OCI-LY3 (cell line): ENCODE measurements around the gene TCP11.

Experiments used
- H2AFZ ChIP-seq: fragments of 200-600, 300-600 bp; shearing (Covaris generic); 2 replicates; pipeline ENCODE4 v1.6.0; 2014; ENCODE audit warnings: antibody characterized with exemption, low read depth, low read length
- H3K27ac ChIP-seq: fragments of 200-600, 300-600 bp; sonication (generic); 2 replicates; pipeline ENCODE4 v1.5.1; 2014; ENCODE audit warnings: mild to moderate bottlenecking, low read length, moderate library complexity, mixed read lengths
- H3K27me3 ChIP-seq: fragments of 200-600, 300-600 bp; sonication (generic); 2 replicates; pipeline ENCODE4 v1.6.1; 2014; ENCODE audit warnings: low read depth, low read length, mixed read lengths
- H3K36me3 ChIP-seq: fragments of 200-600, 300-600 bp; sonication (generic); replicated peaks from 2 replicates; pipeline ENCODE3; 2014; ENCODE audit warnings: low read depth, low read length, mixed read lengths
- H3K4me1 ChIP-seq: fragments of 300-600, 200-600 bp; sonication (generic); 2 replicates; pipeline ENCODE4 v1.6.1; 2014; ENCODE audit warnings: low read length, mixed read lengths
- H3K4me2 ChIP-seq: fragments of 200-600, 300-600 bp; sonication (generic); 2 replicates; pipeline ENCODE4 v1.6.1; 2014; ENCODE audit warnings: low read length, mixed read lengths
- H3K4me3 ChIP-seq: fragments of 300-600, 200-600 bp; sonication (generic); 2 replicates; pipeline ENCODE4 v1.5.1; 2014; ENCODE audit warnings: antibody characterized with exemption, mild to moderate bottlenecking, low read length, moderate library complexity
- H3K79me2 ChIP-seq: fragments of 300-600, 200-600 bp; shearing (Covaris generic); 2 replicates; pipeline ENCODE4 v1.6.1; 2014; ENCODE audit warnings: mild to moderate bottlenecking, low read length, mixed read lengths
- H3K9ac ChIP-seq: fragments of 300-600, 200-600 bp; shearing (Covaris generic); 2 replicates; pipeline ENCODE4 v1.6.0; 2014; ENCODE audit warnings: mild to moderate bottlenecking, low read length, moderate library complexity
- H3K9me3 ChIP-seq: fragments of 200-600, 300-600 bp; shearing (Covaris generic); 2 replicates; pipeline ENCODE4 v1.6.1; 2014; ENCODE audit warnings: low read length, mixed read lengths; ENCODE audit not compliant: insufficient read depth
- H4K20me1 ChIP-seq: fragments of 200-600, 300-600 bp; sonication (generic); 2 replicates; pipeline ENCODE4 v1.6.1; 2016; ENCODE audit warnings: low read length, mixed read lengths; ENCODE audit not compliant: insufficient read depth
- CTCF ChIP-seq: fragments of 200-600, 300-600 bp; sonication (generic); IDR thresholded peaks from 2 replicates; pipeline ENCODE4 v1.5.1; 2014; ENCODE audit warnings: antibody characterized with exemption, low read length, low read depth
- EZH2phosphoT487 ChIP-seq: fragments of 200-600 bp; shearing (Covaris generic); IDR thresholded peaks from 2 replicates; pipeline ENCODE4 v1.6.1; 2018; ENCODE audit warnings: antibody characterized with exemption, mixed run types, low read depth

Gene TCP11

GRCh38 chr6:35087361-35088280 is 53.5 kb downstream of the TCP11 start:
- Histone ChIP-seq H3K9ac (no peak overlapping the region), H3K27me3 (no peaks in the 10 kb centered on the region), H3K9me3 (no peaks in the 10 kb centered on the region), H3K27ac (no peak overlapping the region), H4K20me1 (no peaks in the 10 kb centered on the region), H3K4me2 (no peak overlapping the region), H2AFZ (no peak overlapping the region), H3K4me1 (no peaks in the 10 kb centered on the region), H3K36me3 (no peaks in the 10 kb centered on the region), H3K79me2 (no peaks in the 10 kb centered on the region), H3K4me3 (no peak overlapping the region)
- TF ChIP-seq CTCF, result no peak
- no peak for TF ChIP-seq EZH2phosphoT487

GRCh38 chr6:35086636-35087360 is 54.3 kb downstream of the TCP11 start:
- Histone ChIP-seq H3K4me2 (no peak overlapping the region), H3K9ac (no peak overlapping the region), H3K27me3 (no peaks in the 10 kb centered on the region), H3K4me1 (peaks cover 2% of the 10 kb centered on the region; the same call in 1 of the 2 replicates), H3K27ac (no peak overlapping the region), H3K4me3 (no peak overlapping the region), H2AFZ (no peak overlapping the region), H3K79me2 (no peaks in the 10 kb centered on the region), H3K36me3 (no peaks in the 10 kb centered on the region), H4K20me1 (no peaks in the 10 kb centered on the region), H3K9me3 (no peaks in the 10 kb centered on the region)
- no peak for TF ChIP-seq EZH2phosphoT487
- no peak for TF ChIP-seq CTCF

GRCh38 chr6:35086282-35086632 is 54.9 kb downstream of the TCP11 start:
- Histone ChIP-seq H3K4me3 (no peak overlapping the region), H3K9ac (no peak overlapping the region), H3K9me3 (no peaks in the 10 kb centered on the region), H4K20me1 (no peaks in the 10 kb centered on the region), H3K4me2 (no peak overlapping the region), H3K27ac (no peak overlapping the region), H3K79me2 (no peaks in the 10 kb centered on the region), H3K27me3 (no peaks in the 10 kb centered on the region), H3K36me3 (no peaks in the 10 kb centered on the region), H2AFZ (no peak overlapping the region), H3K4me1 (peaks cover 6% of the 10 kb centered on the region; the same call in 1 of the 2 replicates)
- TF ChIP-seq EZH2phosphoT487 (no peak), CTCF (no peak)
